Suppressor macrophage treated with lipopolysaccharide for 4 hours (primary cell): ENCODE data around the gene NKX1-2.

Source experiments
- DNase-seq: peaks from one replicate; pipeline ENCODE4 v3.0.0-alpha.2; 2020

The NKX1-2 gene

DNA sequence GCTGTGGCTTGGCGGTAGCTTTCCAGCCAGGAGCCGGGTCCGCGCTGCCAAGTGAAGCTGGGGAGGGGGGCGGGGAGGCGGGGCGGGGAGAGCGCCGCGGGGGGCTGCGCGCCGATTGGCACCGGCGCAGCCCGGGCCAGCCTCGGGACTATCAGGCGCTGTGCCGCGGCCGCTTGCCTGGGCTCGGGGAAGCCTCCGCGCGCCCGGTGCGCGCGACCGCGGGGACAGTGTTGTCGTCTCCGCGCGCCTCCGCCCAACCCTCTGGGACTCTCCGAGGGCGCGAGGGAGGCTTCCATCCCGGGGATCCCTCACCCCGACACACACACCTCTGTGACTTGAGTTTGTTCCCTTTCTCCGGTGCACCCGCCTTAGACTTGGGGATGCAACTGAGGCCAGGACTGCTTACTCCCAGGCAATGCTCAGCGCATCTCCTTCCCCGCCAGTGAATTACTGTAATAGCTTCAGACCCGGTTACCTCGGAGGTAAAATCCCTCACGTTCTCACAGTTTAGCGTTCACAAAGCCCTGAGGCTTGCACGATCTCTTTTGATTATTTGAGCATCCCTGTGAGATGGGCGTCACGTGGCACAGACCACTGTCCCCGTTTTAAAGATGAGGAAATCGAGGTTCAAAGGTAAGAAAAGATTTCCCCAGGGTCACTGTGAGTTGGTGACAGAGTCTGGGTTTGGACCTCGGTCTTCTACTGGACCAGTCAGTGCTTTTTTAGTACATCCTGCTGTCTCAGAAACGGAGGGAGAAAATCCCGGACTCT lies at the start of gene NKX1-2:
Gene NKX1-2, minus strand, starts transcription at position 24 of the 771 bp plus-strand sequence. CDS start 92 bp downstream, outside the sequence.
- no peak for DNase-seq

DNA sequence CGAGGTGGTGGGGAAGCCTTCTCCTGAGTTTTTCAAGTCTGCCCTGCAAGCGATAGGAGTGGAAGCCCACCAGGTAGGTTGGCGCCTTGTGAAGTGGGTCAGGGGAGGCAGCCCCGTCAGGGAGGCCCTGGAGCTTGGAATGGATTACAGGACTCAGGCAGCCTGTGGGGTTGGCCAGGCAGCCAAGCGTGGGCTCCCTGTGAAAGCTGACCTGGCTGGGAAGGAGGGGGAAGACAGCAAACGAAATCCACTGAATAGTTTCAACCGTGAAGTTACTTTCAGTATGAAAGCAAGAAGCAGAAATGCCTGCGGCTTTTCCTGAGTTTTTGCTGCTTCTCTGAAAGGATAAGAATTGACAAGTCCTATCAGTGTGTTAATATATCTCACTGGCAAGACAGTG lies 48.2 kb upstream of the NKX1-2 start:
- no peak for DNase-seq

DNA sequence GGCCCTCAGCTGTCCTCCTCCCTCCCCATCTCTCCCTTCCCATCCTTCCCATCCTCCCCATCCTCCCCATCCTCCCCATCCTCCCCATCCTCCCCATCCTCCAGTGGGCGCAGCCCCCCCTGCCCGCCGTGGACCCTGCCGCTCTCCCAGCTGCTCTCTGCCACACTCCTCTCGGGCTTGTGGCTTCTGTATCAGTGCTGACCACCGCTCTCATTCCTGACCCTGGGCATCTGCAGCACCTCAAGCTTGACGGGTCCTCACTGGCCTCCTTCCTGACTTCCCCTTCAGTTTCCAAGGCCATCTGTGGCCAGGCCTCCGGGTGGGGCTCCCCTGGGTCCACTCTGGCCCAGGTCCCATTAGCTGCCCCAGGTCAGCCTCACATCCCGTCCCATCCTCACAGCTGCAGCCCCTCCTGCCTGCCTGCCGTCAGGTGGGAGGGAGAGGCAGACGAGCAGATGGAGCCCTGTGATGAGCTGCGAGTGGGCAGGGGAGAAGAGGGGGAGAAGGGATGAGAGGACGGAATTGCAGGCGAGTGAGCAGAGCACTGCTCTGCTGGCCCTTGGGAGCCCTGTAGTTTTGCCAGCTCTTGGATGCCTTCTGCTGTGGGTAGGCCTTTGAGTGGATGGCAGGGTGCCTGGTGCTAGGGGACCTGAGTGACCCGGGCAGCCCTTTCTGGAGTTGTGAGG lies 47.5 kb upstream of the NKX1-2 start:
- DNase-seq = no peak

DNA sequence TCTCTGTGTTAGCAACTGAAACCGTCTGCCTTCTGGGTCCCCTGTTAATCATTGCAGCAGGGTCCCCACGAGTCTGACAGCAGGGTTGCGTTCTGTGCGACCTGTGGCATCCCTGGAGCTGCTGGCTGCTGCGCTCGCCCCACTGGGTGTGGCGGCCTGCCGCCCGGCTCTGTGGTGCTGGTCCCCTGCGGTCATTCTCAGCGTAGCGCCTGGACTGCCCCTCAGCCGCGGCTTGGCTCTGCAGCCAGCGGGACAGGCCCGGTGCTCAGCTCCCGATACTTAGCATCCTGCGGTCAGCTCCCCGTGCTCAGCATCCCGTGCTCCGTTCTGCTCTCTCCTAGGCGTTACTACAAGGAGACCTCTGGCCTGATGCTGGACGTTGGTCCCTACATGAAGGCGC lies 46.8 kb upstream of the NKX1-2 start:
- DNase-seq = no peak

DNA sequence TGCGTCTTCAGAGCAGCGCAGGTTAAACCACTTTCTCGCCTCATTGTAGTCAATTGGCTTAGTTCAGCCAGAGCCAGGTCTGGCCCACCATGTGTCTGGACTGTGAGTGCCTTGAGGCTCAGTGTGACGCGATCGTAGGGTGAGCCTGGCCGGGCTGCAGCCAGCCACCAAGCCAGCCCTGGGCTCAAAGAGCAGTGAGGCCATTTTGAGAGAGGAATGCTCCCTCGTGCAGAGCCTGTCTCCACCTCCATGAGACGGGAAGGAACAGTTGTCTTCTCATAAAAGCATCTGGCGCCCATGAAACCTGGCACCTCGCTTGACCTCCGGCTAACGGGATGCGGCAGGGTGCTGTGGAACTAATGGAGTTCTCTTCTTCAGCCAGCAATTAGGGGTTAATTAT lies 46.3 kb upstream of the NKX1-2 start:
- DNase-seq = no peak

DNA sequence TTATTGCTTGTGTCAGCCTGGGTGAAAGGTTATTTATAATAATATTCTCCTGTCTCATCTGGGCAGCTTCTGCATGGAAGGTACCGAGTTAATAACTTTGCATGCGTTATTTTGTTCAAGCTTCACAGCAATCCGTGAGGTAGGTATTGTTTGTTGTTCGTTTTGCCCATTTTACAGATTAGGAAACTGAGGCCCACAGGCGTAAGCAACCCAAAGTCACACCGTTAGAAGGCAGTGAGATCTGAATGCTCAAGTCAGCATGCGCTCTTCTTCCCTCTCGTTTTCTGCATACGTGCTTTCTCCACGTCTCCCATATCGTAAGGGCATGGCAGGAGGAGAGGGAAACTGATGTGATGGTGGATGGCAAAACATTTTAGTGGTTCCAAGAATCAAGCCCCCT lies 45.9 kb upstream of the NKX1-2 start:
- DNase-seq = no peak

DNA sequence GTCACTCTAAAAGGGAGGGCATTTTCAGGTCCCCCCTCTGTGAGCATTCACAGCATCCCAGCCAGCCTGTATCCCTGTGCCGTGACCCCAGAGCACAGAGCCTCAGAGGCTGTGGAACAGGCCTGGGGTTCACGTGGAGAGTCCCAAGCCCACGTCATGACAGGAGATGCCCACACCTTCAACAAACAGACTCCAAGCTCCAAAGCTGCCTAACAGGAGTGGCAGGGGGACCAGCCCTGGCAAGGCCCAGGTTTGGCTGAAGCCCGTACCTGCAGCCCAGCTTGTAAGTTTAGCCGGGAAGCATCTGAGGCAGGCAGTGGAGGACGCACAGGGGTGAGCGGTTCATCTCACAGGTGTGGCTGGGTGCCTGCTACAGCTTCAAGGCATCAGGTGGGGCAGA lies 45.3 kb upstream of the NKX1-2 start:
- no peak for DNase-seq

DNA sequence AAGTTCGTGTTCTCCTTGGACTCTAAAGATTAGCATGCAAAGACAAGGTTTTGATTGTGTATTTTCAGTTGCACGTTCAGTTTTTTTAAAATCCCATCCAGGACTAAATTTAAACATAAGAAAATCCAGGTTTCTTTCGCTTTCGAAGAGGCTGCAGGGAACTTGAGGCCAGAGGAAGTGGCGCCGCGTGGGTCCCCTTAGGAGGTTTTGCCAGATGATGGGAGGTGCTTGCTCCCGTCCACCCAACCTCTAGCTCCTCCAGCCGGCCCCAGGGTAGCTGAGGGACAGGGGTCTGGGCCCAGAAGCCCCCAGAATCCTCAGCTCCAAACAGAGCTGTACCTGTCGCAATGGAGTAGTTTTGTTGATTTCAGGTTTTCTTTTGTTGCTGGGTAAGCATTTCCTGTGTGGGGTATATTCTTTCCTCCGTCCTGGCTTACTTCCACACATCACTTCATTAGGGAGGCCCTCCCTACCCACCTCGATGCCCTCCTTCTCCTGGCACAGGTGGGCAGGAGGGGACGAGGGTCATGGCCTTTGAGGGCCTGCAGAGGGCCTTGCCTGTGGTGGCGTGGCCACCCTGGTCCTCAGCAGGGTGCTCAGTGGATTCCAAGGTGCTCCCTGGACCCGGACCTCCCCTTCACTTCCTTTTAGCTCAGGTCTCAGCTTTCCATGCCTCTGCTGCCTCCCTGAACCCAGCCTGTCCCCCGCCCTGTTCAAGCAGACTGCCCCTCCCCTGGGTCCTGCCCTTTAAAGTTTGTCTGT lies 44.4 kb upstream of the NKX1-2 start:
- peak; percentile 76 for DNase-seq

DNA sequence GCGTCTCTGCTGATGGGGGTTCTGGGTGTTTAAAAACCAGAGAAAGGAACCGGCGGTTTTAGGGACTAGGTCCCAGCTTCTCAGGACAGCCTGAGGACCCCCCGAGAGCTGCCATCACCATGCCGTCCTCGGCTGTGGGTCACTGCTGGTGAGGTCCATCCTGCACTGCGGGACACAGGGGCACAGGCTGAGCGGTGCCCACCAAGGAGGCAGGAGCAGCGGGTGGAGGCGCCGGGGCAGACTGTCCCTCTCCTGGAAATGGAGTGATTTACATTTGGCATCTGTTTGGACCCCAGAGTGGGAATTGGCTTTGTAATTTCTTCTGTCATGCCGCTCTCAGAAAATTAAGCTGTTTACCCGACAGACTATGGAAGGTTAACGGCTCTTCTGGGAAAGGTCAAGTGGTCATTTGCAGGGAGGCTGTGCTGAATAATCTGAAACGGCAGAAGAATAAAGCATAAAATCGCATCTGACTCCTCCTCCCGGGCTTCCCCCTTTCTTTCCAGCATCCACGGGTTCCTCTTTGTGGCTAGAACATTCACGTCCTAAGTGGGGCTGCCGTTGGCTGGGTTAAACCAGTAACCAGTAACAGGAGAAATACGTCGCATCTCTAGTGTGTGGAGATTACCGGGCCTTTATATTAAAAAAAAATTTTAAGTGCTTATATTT lies 43.5 kb upstream of the NKX1-2 start:
- DNase-seq = peak; percentile 87

DNA sequence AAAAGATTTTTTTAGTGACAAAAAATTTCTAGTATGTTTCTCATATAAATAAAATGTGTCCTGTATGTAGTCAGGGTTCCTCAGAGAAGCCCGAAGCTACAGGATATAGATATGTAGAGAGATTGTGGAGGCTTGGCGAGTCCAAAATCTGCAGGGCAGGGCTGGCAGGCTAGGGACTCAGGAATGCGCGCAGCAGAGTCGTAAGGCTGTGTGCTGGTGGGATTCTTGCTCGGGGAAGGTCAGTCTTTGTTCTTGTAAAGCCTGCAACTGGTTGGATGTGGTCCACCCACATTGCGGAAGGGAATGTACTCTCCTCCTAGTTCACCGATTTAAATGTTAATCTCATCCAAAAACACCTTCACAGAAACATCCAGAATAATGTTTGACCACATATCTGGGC lies 42.4 kb upstream of the NKX1-2 start:
- DNase-seq = no peak

DNA sequence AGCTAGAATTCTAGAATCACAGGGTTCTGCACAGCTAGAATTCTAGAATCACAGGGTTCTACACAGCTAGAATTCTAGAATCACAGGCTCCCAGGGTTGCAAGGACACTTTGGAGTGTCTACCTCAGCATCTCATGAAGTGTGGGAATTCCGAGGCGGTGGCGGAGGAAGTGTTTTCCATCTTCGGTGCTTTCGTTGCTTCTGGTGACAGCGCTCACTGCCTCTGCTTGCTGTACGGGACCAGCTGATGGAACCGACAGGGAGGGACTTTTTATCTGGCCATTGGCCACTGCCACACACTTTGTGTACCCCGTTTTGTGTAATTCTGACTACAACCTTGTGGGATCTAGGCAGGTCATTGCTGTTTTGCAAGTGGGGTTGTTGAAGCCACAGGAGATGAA lies 41.3 kb upstream of the NKX1-2 start:
- no peak for DNase-seq

DNA sequence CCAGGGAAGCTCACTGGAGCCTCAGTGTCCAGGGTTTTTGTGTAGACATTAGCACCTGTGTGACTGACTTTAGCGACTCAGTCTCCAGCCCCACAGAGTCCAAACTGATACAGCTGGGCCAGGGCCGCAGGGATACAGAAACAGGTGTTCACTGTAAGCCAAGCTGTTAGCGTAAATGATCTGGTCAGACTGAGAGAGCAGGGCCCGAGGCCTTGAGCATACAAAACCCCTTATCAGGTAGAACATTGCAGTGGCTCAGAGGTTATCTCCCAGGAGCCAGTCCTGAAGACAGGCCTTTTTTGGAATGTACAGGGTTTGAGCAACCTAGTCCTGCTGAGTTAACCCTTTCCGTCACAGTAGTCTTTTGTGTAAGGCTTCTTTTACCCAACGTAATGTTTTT lies 36.8 kb upstream of the NKX1-2 start:
- DNase-seq = no peak

DNA sequence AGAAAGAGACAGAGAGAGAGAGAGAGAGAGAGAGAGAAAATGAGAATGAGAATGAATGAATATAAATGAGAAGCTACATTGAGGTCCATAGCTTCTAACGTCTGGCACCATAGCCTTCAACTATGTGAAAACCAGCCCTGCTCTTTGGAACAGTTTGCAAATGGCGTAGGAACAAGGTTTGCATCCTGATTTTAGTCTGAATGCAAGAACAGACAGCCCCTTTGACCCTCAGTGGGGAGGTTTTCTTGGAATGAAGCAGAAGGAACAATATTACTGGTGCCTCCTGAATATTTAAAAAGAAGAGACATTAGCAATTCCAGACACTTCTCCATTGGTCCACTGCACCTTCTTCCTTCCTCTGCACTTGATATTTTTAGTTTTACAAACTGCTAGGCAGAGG lies 34.8 kb upstream of the NKX1-2 start:
- no peak for DNase-seq

DNA sequence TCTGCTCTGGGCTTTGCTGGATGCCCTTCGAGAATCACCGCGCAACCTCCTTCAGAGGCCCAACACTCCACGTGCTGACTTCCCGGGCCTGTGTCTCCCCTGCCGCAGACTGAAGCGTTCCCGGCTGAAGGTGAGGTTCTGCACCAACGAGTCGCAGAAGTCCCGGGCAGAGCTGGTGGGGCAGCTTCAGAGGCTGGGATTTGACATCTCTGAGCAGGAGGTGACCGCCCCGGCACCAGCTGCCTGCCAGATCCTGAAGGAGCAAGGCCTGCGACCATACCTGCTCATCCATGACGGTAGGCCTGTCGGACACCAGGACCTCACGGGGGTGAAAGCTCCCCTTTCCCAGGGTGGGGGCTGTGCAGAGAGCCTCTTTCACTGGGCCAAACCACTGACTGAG lies 34.2 kb upstream of the NKX1-2 start:
- no peak for DNase-seq

DNA sequence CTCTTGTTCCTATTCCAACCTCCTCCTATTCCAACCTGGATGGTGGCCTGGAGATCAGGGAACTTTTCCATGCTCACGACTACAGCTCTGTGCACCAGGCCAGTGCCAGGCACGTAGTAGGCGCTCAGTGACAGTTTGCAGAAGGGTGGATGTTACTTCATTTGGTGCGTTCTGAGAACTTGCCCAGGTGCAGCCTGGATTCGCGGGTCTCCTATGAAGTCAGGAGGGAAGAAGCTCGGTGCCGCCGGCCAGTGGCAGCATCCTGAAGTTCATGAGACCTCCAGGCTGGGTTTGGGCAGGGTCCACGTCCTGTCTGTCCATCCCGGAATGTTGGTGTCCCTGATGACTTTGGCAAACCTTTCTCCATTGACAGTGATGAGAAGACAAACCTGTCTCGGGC lies 33.0 kb upstream of the NKX1-2 start:
- DNase-seq = no peak

DNA sequence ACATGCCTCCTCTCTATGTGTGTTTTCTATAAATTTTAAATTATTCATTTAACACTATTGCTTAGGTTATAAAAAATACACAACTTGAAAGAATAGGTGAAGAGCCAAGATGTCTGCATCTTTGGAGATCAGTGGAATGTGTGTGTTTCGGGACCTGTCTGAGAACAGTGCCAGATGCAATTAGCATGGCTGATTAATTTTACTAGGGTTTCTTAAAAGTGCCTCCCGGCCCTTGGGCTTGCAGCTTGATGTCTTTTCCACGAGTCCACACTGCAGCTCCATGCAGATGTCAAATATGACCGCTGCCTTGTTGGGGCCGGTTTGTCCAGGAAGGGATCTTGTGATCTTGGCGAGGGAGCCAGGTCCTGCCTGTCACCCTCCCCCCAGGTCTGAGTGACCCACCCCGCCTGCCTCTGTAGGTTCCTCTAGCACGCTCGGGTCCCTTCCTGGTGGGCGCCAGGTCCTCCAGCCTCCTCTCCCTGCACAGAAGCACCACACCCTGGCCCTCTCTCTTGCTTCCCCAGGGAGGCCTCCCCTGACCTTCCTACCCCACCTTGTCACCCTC lies 32.5 kb upstream of the NKX1-2 start:
- no peak for DNase-seq

DNA sequence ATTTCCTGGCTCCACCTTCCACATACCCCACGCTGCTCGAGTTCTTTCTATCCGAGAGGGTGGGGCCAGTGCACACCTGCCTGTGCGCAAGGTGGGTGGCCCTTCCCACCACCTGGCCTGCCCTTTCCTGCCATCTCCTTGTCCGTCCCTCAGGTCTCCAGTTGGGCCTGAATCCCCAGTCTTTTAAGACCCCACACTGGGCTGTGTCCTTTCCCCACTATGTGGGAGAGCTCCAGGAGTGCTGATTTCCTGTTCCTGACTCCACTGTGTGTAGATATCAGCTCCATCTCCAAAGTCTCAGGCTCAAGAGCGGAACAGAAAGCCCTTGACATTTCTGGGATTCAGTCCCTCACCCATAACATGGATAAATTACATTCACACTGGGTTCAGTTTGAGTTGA lies 31.9 kb upstream of the NKX1-2 start:
- no peak for DNase-seq

DNA sequence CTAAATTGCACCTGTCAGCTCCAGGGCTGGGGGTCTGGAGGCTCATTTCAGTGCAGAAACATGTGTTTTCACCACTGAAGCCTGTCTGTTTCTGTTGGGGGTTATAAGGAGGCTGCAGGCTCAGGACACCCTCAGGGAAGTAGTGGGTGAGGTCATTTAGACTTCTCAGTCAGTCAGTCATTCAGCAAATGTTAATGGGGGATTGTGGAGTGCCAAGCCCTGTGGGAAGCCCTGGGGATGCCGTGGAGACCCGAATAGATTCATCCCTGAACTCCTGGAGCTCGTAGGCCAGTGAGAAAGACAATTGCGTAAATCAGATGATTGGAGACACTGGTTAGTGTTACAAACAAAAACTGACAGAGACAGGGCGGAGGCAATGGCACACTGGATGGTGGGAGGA lies 31.0 kb upstream of the NKX1-2 start:
- DNase-seq = no peak

DNA sequence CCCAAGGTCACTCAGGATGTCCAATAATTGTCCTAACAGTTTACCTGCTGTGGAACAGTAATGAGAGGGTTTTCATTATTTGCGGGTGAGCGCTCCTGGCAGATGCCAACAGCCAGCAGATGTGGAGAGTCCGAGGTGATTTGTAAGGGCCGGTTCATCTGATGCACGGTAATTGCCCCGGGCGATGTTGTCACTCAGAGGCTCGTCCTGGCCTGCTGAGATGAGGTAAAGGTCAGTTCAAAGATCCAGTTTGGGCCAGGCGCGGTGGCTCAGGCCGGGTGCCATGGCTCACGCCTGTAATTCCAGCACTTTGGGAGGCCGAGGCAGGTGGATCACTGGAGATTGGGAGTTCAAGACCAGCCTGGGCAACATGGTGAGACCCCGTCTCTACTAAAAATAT lies 28.7 kb upstream of the NKX1-2 start:
- no peak for DNase-seq

DNA sequence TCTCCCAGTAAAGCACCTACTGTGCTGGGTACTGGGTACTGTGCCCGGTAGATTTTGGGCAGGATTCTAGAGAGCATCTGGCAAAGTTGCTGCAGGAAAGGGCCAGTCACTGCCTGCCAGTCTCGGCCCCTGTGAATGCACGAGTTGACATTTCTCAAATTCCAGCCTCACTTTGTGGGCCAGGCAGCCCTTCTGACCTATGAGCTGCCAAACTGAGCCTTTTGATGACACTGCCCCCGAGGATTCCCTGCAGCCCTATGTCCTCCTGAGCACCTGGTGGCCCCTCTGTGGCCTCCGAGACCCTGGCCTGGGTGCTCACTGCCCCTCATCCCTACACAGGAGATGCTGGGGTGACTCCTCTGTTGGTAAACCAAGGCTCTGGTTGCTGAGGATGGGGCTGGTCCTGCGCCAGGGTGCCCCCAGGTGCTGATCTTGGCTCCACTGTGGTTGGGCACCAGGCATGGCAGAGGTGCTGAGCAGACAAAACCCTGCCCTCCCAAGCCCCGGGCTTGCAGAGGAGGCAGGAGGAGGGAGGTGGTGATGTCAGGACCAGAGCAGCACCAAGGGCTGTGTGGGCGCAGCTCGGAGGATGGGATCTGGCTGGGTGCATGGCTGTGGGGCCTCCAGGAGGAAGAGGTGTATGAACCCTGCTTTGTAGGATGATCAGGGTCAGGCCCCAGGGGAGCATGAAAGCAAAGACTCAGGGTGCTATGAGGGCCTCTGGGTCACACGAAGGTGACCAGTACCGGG lies 28.0 kb upstream of the NKX1-2 start:
- no peak for DNase-seq

DNA sequence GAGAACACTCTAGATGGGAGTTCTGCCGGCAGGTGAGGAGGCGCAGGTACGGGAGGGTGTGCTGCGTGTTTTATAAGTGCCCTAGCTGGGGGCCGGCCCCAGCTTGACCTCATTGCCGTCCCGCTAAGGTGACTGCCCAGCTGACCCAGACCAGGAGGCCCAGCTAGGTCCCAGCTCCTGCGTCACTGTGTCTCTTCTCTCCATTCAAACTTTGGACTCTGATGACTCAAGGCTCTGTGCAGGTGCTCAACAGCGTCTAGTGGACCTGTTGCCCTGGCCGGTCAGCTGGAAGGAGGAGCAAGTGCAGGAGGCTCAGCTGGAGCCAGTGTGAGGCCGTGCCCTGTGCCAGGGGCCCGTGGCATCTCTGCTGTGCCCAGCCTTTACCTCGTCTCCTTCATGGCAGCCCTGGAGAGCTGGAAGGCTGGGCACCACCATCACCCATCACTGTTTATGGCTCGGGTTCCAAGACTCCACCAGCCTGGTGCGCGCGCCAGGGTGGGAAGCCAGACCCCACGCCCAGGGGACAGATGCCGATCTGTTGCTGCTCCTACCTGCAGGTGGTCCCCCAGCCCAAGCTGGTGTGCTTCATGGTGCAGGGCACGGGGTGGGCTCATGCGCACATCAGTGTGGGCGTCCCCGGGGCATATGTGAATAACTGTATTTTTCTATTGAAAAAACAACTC lies 26.3 kb upstream of the NKX1-2 start:
- no peak for DNase-seq
